Neuronal stem cell (in vitro differentiated cells): ENCODE results near the gene RNF4.

Experiments used
- DNase-seq: peaks from one replicate; pipeline ENCODE4 v3.0.0-alpha.2; 2013; ENCODE audit warnings: low spot score
- H2AFZ ChIP-seq: one replicate; pipeline ENCODE4 v1.6.1; 2013; ENCODE audit warnings: mild to moderate bottlenecking, low read length, inconsistent platforms
- H2AK5ac ChIP-seq: 2 replicates; pipeline ENCODE4 v1.6.1; 2013; ENCODE audit warnings: low read depth, mild to moderate bottlenecking, inconsistent platforms, low read length, moderate library complexity, mixed read lengths
- H2BK120ac ChIP-seq: 2 replicates; pipeline ENCODE4 v1.6.1; 2013; ENCODE audit warnings: low read depth, mild to moderate bottlenecking, inconsistent platforms, low read length, moderate library complexity, mixed read lengths
- H2BK12ac ChIP-seq: one replicate; pipeline ENCODE4 v1.6.1; 2013; ENCODE audit warnings: low read length, inconsistent platforms
- H2BK15ac ChIP-seq: 2 replicates; pipeline ENCODE4 v1.6.1; 2013; ENCODE audit warnings: mild to moderate bottlenecking, low read length, inconsistent platforms, mixed read lengths
- H2BK5ac ChIP-seq: one replicate; pipeline ENCODE4 v1.6.1; 2013; ENCODE audit warnings: inconsistent platforms, mild to moderate bottlenecking, low read length, moderate library complexity
- H3K14ac ChIP-seq: one replicate; pipeline ENCODE4 v1.6.1; 2013; ENCODE audit warnings: low read length, inconsistent platforms
- H3K18ac ChIP-seq: 2 replicates; pipeline ENCODE4 v1.6.1; 2013; ENCODE audit warnings: low read length, inconsistent platforms
- H3K23ac ChIP-seq: 2 replicates; pipeline ENCODE4 v1.6.1; 2013; ENCODE audit warnings: low read depth, mild to moderate bottlenecking, mixed read lengths, low read length, inconsistent platforms; ENCODE audit not compliant: poor library complexity
- H3K27ac ChIP-seq: replicated peaks from 3 replicates; pipeline ENCODE4 v1.5.1; 2013; ENCODE audit warnings: low read length, inconsistent platforms
- H3K27me3 ChIP-seq, 3 experiments: 2 replicates each; pipeline ENCODE4 v1.6.1; 2013; ENCODE audit warnings: low read length in 3 of 3, mild to moderate bottlenecking in 2 of 3, inconsistent platforms in 1 of 3, low read depth in 1 of 3, mixed read lengths in 1 of 3, moderate library complexity in 1 of 3; ENCODE audit not compliant: control insufficient read depth in 3 of 3, insufficient read depth in 3 of 3
- H3K36me3 ChIP-seq, 2 donors: replicated peaks in 1 of 2; 2 replicates each; pipeline ENCODE4 v1.6.1; 2013; ENCODE audit warnings: low read length in 2 of 2; ENCODE audit not compliant: control insufficient read depth in 2 of 2, insufficient read depth in 2 of 2
- H3K4ac ChIP-seq: 2 replicates; pipeline ENCODE4 v1.6.1; 2013; ENCODE audit warnings: inconsistent platforms, mild to moderate bottlenecking, low read length, moderate library complexity
- H3K4me1 ChIP-seq, 2 donors: 1 replicate in 1 of 2; 2 replicates in 1 of 2; pipeline ENCODE4 v1.6.1; 2013; ENCODE audit warnings: low read length in 2 of 2, low read depth in 1 of 2; ENCODE audit not compliant: control insufficient read depth in 2 of 2, insufficient read depth in 1 of 2
- H3K4me2 ChIP-seq: one replicate; pipeline ENCODE4 v1.6.1; 2013; ENCODE audit warnings: mild to moderate bottlenecking, low read length, inconsistent platforms; ENCODE audit not compliant: insufficient read depth, poor library complexity, severe bottlenecking
- H3K4me3 ChIP-seq, 2 donors: 2 replicates each; pipeline ENCODE4 v1.5.1; 2013; ENCODE audit warnings: low read length in 2 of 2, mild to moderate bottlenecking in 2 of 2, inconsistent platforms in 1 of 2, moderate library complexity in 1 of 2
- H3K79me1 ChIP-seq: one replicate; pipeline ENCODE4 v1.6.1; 2013; ENCODE audit warnings: low read depth, mild to moderate bottlenecking, inconsistent platforms, low read length, moderate library complexity
- H3K9ac ChIP-seq: one replicate; pipeline ENCODE4 v1.6.1; 2013; ENCODE audit warnings: mild to moderate bottlenecking, low read depth, low read length, inconsistent platforms; ENCODE audit not compliant: poor library complexity
- H3K9me3 ChIP-seq, 2 donors: replicated peaks in 1 of 2; 2 replicates each; pipeline versions ENCODE3 to v1.6.1; 2013; ENCODE audit warnings: low read length in 2 of 2, mild to moderate bottlenecking in 2 of 2, inconsistent platforms in 1 of 2, low read depth in 1 of 2, mixed read lengths in 1 of 2, moderate library complexity in 1 of 2; ENCODE audit not compliant: control insufficient read depth in 2 of 2, insufficient read depth in 1 of 2
- H4K8ac ChIP-seq: one replicate; pipeline ENCODE4 v1.6.1; 2013; ENCODE audit warnings: low read depth, mild to moderate bottlenecking, inconsistent platforms, low read length, moderate library complexity
- H4K91ac ChIP-seq: one replicate; pipeline ENCODE4 v1.6.1; 2013; ENCODE audit warnings: low read length, low read depth, mild to moderate bottlenecking, inconsistent platforms; ENCODE audit not compliant: poor library complexity
- whole genome bisulfite sequencing, 2 donors: extraction: QIAGEN DNeasy Blood & Tissue Kit; methylation state at CpG; one replicate each; pipeline ENCODE4 v1.1.7; 2013; ENCODE audit warnings: missing lambda C conversion rate in 2 of 2, mixed read lengths in 1 of 2; ENCODE audit not compliant: insufficient read length in 2 of 2, insufficient replicate concordance in 1 of 2; ENCODE audit errors: extremely low coverage in 2 of 2; 5-methylcytosine and 5-hydroxymethylcytosine counted together

Gene RNF4

GRCh38 chr4:2472187-2472586, 3.3 kb downstream of the RNF4 start:
- Histone ChIP-seq H2AFZ (no peak overlapping the region), H3K18ac (no peak overlapping the region), H2BK5ac (no peak overlapping the region), H3K9me3 (peaks cover 0 to 23% of the 10 kb centered on the region in 2 donors), H3K9ac (no peak overlapping the region), H3K14ac (no peak overlapping the region), H3K4me3 (no peak overlapping the region), H3K23ac (no peak overlapping the region), H3K36me3 (peaks cover 11 to 62% of the 10 kb centered on the region in 2 donors), H4K91ac (no peak overlapping the region), H3K79me1 (peaks cover 6% of the 10 kb centered on the region), H2BK15ac (no peak overlapping the region), H3K4ac (no peak overlapping the region), H3K27ac (no peak overlapping the region), H3K4me1 (peaks cover 2 to 6% of the 10 kb centered on the region in 2 donors), H2BK12ac (no peak overlapping the region), H3K27me3 (no peaks in the 10 kb centered on the region), H4K8ac (no peak overlapping the region), H3K4me2 (no peak overlapping the region), H2BK120ac (no peak overlapping the region), H2AK5ac (no peak overlapping the region)
- WGBS, 2 donors = no CpG with 5 or more reads among the region's 4 CpGs
- DNase-seq = no peak

DNA sequence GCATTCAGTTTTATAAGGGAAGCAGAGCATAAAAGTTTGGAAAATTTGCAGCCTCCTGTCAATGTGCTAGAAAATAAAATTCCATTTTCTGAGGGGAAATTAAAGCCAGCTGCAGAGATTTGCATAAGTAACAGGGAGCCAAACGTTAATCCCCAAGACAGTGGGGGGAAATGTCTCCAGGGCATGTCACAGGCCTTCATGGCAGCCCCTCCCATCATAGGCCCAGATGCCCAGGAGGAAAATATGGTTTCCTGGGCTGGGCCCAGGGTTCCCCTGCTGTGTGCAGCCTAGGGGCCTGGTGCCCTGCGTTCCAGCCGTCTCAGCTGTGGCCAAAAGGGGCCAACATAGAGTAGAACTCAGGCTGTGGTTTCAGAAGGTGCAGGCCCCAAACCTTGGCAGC, 9.3 kb downstream of the RNF4 start:
- peaks cover 3 to 79% of the 10 kb centered on the region in 2 donors for H3K36me3 ChIP-seq
- H2BK15ac ChIP-seq = no peak overlapping the region
- H3K4me2 ChIP-seq = no peak overlapping the region
- H3K4ac ChIP-seq = no peak overlapping the region
- peaks cover 0 to 2% of the 10 kb centered on the region in 2 donors for H3K9me3 ChIP-seq
- H4K8ac ChIP-seq = no peak overlapping the region
- no peaks in the 10 kb centered on the region for H3K4me1 ChIP-seq
- no peak overlapping the region for H2BK12ac ChIP-seq
- no peak overlapping the region for H3K18ac ChIP-seq
- no peak overlapping the region for H2BK120ac ChIP-seq
- no peak overlapping the region for H2BK5ac ChIP-seq
- H3K27ac ChIP-seq = no peak overlapping the region
- no peak overlapping the region for H3K23ac ChIP-seq
- H4K91ac ChIP-seq = no peak overlapping the region
- no peak overlapping the region for H2AFZ ChIP-seq
- no CpG with 5 or more reads among the region's 3 CpGs for WGBS, 2 donors
- H3K27me3 ChIP-seq = no peaks in the 10 kb centered on the region
- DNase-seq = no peak
- no peak overlapping the region for H3K14ac ChIP-seq
- H3K79me1 ChIP-seq = peaks cover 7% of the 10 kb centered on the region
- no peak overlapping the region for H3K4me3 ChIP-seq
- no peak overlapping the region for H3K9ac ChIP-seq
- H2AK5ac ChIP-seq = no peak overlapping the region

GRCh38 chr4:2480649-2481048, 11.7 kb downstream of the RNF4 start:
- Histone ChIP-seq H3K36me3 (peaks cover 3 to 75% of the 10 kb centered on the region in 2 donors), H3K9me3 (no peaks in the 10 kb centered on the region), H3K4me1 (peaks cover 0 to 5% of the 10 kb centered on the region in 2 donors), H3K9ac (no peak overlapping the region), H2BK15ac (no peak overlapping the region), H3K4me2 (no peak overlapping the region), H2BK5ac (no peak overlapping the region), H4K8ac (no peak overlapping the region), H4K91ac (no peak overlapping the region), H2AFZ (no peak overlapping the region), H3K4me3 (no peak overlapping the region), H3K27ac (no peak overlapping the region), H3K27me3 (no peaks in the 10 kb centered on the region), H3K79me1 (peaks cover 8% of the 10 kb centered on the region), H2BK12ac (no peak overlapping the region), H3K14ac (no peak overlapping the region), H2BK120ac (no peak overlapping the region), H3K18ac (no peak overlapping the region), H3K4ac (no peak overlapping the region), H2AK5ac (no peak overlapping the region), H3K23ac (no peak overlapping the region)
- no peak for DNase-seq
- WGBS, 2 donors = no CpG with 5 or more reads among the region's 5 CpGs

DNA sequence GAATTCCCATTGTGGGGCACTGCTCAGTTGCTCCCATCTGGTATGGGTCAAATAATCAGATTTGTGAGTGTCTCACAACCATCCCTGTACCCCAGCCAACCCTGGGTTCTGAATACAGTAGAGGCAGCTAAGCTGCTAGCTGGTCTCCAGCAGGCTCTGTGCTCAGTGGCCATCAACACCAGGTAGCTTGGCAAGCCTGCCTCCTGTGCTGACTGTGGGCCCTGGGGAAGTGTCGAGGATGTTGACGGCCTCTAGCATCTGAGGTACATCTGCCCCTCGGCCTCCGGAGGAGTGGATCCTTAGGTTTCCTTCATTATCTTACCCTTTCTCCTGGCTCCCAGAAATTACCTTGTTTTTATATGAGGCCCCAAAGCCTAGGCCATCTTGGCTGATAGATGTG, 13.3 kb downstream of the RNF4 start:
- no CpG with 5 or more reads among the region's 4 CpGs for WGBS, 2 donors
- H2BK120ac ChIP-seq = no peak overlapping the region
- no peak overlapping the region for H2BK12ac ChIP-seq
- H4K91ac ChIP-seq = no peak overlapping the region
- no peak for DNase-seq
- H3K4ac ChIP-seq = no peak overlapping the region
- no peak overlapping the region for H3K27ac ChIP-seq
- H3K14ac ChIP-seq = no peak overlapping the region
- no peak overlapping the region for H4K8ac ChIP-seq
- H2AK5ac ChIP-seq = no peak overlapping the region
- no peaks in the 10 kb centered on the region for H3K27me3 ChIP-seq
- H2BK5ac ChIP-seq = no peak overlapping the region
- H3K23ac ChIP-seq = no peak overlapping the region
- H3K9ac ChIP-seq = no peak overlapping the region
- H3K36me3 ChIP-seq = peaks cover 0 to 66% of the 10 kb centered on the region in 2 donors
- H3K4me1 ChIP-seq = peaks cover 0 to 5% of the 10 kb centered on the region in 2 donors
- H2BK15ac ChIP-seq = no peak overlapping the region
- no peak overlapping the region for H2AFZ ChIP-seq
- no peak overlapping the region for H3K4me3 ChIP-seq
- H3K18ac ChIP-seq = no peak overlapping the region
- H3K9me3 ChIP-seq = no peaks in the 10 kb centered on the region
- H3K4me2 ChIP-seq = no peak overlapping the region
- H3K79me1 ChIP-seq = peaks cover 9% of the 10 kb centered on the region
